Progenitor cell of endocrine pancreas (in vitro differentiated cells): ENCODE results near the gene BNIPL. TPM values are rescaled to one million over a fixed set of nuclear protein-coding genes. Genes with fewer than 3 reads are reported as not detected.

ENCODE experiments used
- DNase-seq: peaks from one replicate; pipeline ENCODE4 v3.0.0; 2021; ENCODE audit warnings: low spot score; ENCODE audit not compliant: unreplicated experiment
- H3K27ac Mint-ChIP-seq: 2 replicates; pipeline ENCODE4 v1.8.0; 2021; ENCODE audit warnings: mild to moderate bottlenecking, moderate library complexity, mixed read lengths
- H3K27me3 Mint-ChIP-seq: 2 replicates; pipeline ENCODE4 v1.8.0; 2021; ENCODE audit warnings: mixed read lengths
- H3K36me3 Mint-ChIP-seq: 2 replicates; pipeline ENCODE4 v1.8.0; 2022; ENCODE audit warnings: mixed read lengths; ENCODE audit not compliant: insufficient read depth
- H3K4me1 Mint-ChIP-seq: 2 replicates; pipeline ENCODE4 v1.8.0; 2021; ENCODE audit warnings: low read depth, mixed read lengths
- H3K4me3 Mint-ChIP-seq: 2 replicates; pipeline ENCODE4 v1.8.0; 2021; ENCODE audit warnings: low read depth, mild to moderate bottlenecking, moderate library complexity, mixed read lengths
- H3K9me3 Mint-ChIP-seq: 2 replicates; pipeline ENCODE4 v1.8.0; 2021; ENCODE audit warnings: low read depth, mixed read lengths
- total RNA-seq: library from RNA; stranded (reverse); gene quantifications from 2 replicates; pipeline ENCODE4 v1.2.1, GENCODE V29; 2021
- TF ChIP-seq, protein P1 (sequence below): fragments of 200-600 bp; sonication (generic); IDR thresholded peaks from one replicate; pipeline ENCODE4 v1.5.0; 2021; ENCODE audit warnings: antibody characterized with exemption, mild to moderate bottlenecking; ENCODE audit not compliant: unreplicated experiment

Gene BNIPL
- total RNA-seq, 1 donor from 2014 or later = 0.93 TPM

DNA sequence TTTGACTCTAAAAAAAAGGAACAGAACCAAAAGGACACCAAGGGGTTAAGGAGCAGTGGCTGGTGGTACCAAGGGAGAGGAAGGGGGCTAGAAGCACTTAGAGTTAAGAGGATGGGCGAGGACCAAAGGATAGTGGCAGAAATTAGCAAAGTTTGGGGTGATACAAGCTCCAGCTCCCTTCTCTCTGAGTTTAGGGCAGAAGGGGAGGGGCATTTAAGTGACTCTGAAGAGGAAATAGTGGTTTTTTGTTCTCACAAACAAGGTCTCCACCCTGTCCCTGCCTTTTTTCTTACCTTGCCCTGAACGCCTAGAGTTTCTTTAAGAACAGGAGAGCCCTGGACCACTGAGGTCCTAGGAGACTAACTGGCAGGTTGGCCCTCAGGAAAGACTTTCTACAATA, 19.8 kb downstream of the BNIPL start:
- Mint-ChIP-seq H3K36me3 (peaks cover 21% of the 10 kb centered on the region), H3K4me3 (no peak overlapping the region)

DNA sequence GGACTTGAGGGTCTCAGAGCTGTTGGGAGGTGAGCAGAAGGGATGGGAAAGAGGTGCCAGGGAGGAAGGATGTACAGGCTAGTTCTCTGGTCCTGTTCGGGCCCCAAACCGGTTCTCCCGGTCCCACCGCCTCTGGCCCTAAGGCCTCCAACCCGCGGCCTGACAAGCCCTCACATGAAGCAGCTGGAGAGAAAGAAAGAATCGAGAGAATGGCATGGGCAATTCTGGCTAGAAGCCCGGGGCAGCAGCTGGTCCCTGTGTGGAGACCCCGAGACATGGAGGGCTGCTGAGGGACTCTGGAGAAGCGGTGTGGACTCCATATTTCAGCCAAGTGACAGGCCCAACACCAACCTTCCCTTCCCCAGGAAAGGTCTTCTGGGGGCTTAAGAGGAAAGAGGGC, 22.3 kb downstream of the BNIPL start:
- peak overlapping the region; percentile 91 for H3K27ac Mint-ChIP-seq

More for the DNA sequence above, 19.8 kb downstream of the BNIPL start:
- TF ChIP-seq, protein P1, sequence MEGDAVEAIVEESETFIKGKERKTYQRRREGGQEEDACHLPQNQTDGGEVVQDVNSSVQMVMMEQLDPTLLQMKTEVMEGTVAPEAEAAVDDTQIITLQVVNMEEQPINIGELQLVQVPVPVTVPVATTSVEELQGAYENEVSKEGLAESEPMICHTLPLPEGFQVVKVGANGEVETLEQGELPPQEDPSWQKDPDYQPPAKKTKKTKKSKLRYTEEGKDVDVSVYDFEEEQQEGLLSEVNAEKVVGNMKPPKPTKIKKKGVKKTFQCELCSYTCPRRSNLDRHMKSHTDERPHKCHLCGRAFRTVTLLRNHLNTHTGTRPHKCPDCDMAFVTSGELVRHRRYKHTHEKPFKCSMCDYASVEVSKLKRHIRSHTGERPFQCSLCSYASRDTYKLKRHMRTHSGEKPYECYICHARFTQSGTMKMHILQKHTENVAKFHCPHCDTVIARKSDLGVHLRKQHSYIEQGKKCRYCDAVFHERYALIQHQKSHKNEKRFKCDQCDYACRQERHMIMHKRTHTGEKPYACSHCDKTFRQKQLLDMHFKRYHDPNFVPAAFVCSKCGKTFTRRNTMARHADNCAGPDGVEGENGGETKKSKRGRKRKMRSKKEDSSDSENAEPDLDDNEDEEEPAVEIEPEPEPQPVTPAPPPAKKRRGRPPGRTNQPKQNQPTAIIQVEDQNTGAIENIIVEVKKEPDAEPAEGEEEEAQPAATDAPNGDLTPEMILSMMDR = no peak
- peak overlapping the region; percentile 84 for H3K27ac Mint-ChIP-seq
- H3K27me3 Mint-ChIP-seq = no peaks in the 10 kb centered on the region
- no peak for DNase-seq
- H3K9me3 Mint-ChIP-seq = no peaks in the 10 kb centered on the region
- peaks cover 35% of the 10 kb centered on the region for H3K4me1 Mint-ChIP-seq

DNA sequence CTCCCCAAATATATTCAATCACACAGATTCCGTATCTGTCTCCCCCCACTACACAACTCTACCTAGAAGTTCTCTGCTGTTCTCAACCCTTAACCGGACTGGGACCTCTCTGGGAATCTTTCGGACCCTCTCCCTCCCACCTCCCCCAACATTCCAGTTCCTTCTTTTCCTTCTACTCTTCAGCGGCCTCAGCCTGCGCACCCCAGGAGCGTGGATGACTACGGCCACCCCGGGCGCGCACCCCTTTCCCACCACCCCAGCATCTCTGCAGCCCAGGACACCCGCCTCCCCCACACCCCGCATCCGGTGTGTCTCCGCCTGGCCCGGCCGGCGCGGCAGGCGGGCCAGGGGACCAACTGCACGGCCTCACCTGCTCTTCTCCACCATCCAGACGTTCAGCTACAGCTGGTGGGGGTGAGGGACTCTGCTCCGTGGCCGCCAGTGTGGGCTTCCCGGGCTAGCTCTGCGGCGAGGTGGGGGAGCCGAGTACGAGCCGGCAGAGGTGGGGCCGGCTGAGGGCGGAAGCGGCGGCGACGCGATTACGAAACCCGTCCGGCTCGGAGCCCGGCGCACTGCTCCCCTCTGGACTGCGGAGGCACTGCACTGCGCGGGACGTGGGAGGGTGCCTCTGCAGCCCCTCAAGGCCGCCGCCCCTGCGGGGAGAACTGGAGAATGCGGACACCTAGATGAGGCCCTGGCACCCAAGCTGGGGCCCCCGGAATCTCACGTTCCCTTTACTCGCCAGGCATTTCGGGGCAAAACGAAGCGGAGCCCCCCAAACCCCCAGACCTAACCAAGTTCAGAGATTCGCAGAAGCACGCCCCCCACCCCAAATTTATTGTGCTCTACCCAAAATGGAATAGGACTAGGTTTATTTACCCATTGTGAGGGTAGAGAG, 23.0 kb downstream of the BNIPL start, which contains the start of gene CDC42SE1:
TSS of gene CDC42SE1 (minus strand) at position 514 of the 898 bp plus-strand sequence. CDS start 3,892 bp downstream, outside the sequence.
- Mint-ChIP-seq H3K4me1 (peaks cover 57% of the 10 kb centered on the region), H3K4me3 (peak within 1 kb of the TSS; percentile 86), H3K9me3 (no peaks in the 10 kb centered on the region), H3K27ac (peak within 1 kb of the TSS; percentile 91), H3K27me3 (no peaks in the 10 kb centered on the region), H3K36me3 (peaks cover 24% of the 10 kb centered on the region)
- TF ChIP-seq, protein P1 = peak; percentile 76
- peak; percentile 72 for DNase-seq

More for the DNA sequence above, 22.3 kb downstream of the BNIPL start:
- Mint-ChIP-seq H3K4me3 (peak overlapping the region; percentile 86), H3K4me1 (peaks cover 54% of the 10 kb centered on the region), H3K36me3 (peaks cover 24% of the 10 kb centered on the region), H3K27me3 (no peaks in the 10 kb centered on the region), H3K9me3 (no peaks in the 10 kb centered on the region)
- DNase-seq = peak; percentile 63
- TF ChIP-seq, protein P1 = no peak

DNA sequence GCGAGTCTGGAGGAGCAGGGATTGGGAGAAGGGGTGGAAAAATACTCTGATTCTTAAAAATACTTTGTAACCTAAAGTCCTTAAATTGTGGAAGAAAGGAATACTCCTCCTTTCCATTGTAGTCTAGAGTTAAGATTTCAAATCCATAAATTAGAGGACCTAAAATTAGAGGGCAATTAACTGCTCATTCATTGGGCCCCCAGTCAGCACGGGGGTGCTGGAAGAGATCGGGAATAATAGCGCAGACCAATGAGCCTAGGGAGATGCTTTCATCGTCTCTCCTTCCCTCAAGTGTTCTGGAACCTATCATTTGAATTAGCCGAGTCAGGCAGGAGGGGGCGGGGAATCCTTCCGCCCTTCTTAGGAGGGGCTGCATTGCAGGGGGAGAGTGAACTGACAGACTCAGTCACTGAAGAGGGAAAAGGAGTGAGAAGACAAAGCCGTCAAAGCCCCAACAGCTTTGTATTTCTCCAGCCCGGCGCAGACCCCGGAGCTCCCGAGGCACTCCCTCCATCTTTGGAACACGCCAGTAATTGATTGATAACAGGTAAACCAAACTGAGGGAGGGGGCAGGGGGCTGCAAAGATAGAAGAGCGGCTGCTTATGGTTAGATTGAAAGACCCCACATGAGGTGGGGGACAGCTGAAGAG, 23.7 kb downstream of the BNIPL start, which contains the start of gene MLLT11:
TSS of gene MLLT11 (plus strand) at position 391 of the 650 bp plus-strand sequence. CDS start 6,828 bp downstream, outside the sequence.
- DNase-seq = no peak
- peak within 1 kb of the TSS; percentile 91 for H3K27ac Mint-ChIP-seq
- peak within 1 kb of the TSS; percentile 86 for H3K4me3 Mint-ChIP-seq
- no peaks in the 10 kb centered on the region for H3K27me3 Mint-ChIP-seq
- TF ChIP-seq, protein P1 = no peak
- H3K9me3 Mint-ChIP-seq = no peaks in the 10 kb centered on the region
- peaks cover 59% of the 10 kb centered on the region for H3K4me1 Mint-ChIP-seq
- peaks cover 23% of the 10 kb centered on the region for H3K36me3 Mint-ChIP-seq
